Heart right ventricle (tissue), 16 donors: ENCODE data around the gene APLF. TPM values are rescaled to one million over a fixed set of nuclear protein-coding genes. Genes with fewer than 3 reads are reported as not detected.
"Not testable (repeated sequence)": the region's sequence is repeated elsewhere in the genome, so short reads cannot be mapped to it uniquely, and the experiment has no call there.

ENCODE experiments used
- ATAC-seq, 8 donors: fragments of 200-7000 bp; cut with Tn5 transposase; one replicate each; pipeline ENCODE4 v1.9.1; 2020; ENCODE audit warnings: mild to moderate bottlenecking in 8 of 8, moderate library complexity in 8 of 8, moderate number of reproducible peaks in 1 of 8
- DNase-seq, 2 donors: peaks; one replicate each; pipeline ENCODE4 v3.0.0-alpha.2; 2020
- H3K27ac ChIP-seq, 10 donors: fragments of 200-600 bp; sonication (generic) in 2 of 10; one replicate each; pipeline versions ENCODE4 v1.5.0 to v1.8.0; 2020 to 2022; ENCODE audit warnings: mild to moderate bottlenecking in 3 of 10
- H3K27me3 ChIP-seq, 7 donors: fragments of 200-600 bp; one replicate each; pipeline ENCODE4 v1.8.0; 2021 to 2022; ENCODE audit warnings: mild to moderate bottlenecking in 2 of 7
- H3K36me3 ChIP-seq, 9 donors: fragments of 200-600 bp; sonication (generic) in 1 of 9; one replicate each; pipeline versions ENCODE4 v1.5.0 to v1.8.0; 2020 to 2022; ENCODE audit warnings: mild to moderate bottlenecking in 2 of 9
- H3K4me1 ChIP-seq, 9 donors: fragments of 200-600 bp; sonication (generic) in 1 of 9; one replicate each; pipeline versions ENCODE4 v1.5.0 to v1.8.0; 2020 to 2022; ENCODE audit warnings: mild to moderate bottlenecking in 4 of 9
- H3K4me3 ChIP-seq, 10 donors: fragments of 200-600 bp; sonication (generic) in 2 of 10; one replicate each; pipeline versions ENCODE4 v1.5.0 to v1.8.0; 2020 to 2022; ENCODE audit warnings: mild to moderate bottlenecking in 7 of 10, moderate library complexity in 2 of 10
- H3K9me3 ChIP-seq, 11 donors: fragments of 200-600 bp in 10 of 11; sonication (generic) in 2 of 11; one replicate each; pipeline versions ENCODE4 v1.5.0 to v1.8.0; 2013 to 2022; ENCODE audit warnings: mild to moderate bottlenecking in 2 of 11, control low read depth in 1 of 11, moderate library complexity in 1 of 11
- CTCF ChIP-seq, 9 donors: fragments of 200-600 bp; sonication (generic) in 2 of 9; IDR thresholded peaks; one replicate each; pipeline versions ENCODE4 v1.5.0 to v1.8.0; 2021 to 2022; ENCODE audit warnings: antibody characterized with exemption in 9 of 9, mild to moderate bottlenecking in 5 of 9, moderate library complexity in 1 of 9
- WGBS, 2 donors: extraction: QIAGEN DNeasy Blood & Tissue Kit; methylation state at CpG; one replicate each; pipeline ENCODE4 v1.1.7; 2013; ENCODE audit warnings: inconsistent platforms in 1 of 2; 5-methylcytosine and 5-hydroxymethylcytosine counted together
- intact Hi-C, 10 donors: fragments of 100-400 bp; cut with DNase I; formaldehyde crosslinking; loops; one replicate each; pipeline versions ENCODE4 v1.11.1 to v1.14.2; 2022
- polyA plus RNA-seq, 2 donors: library from polyadenylated mRNA; stranded (reverse); fragments of 200-250 nt; gene quantifications; one replicate each; pipeline ENCODE4 v1.2.3, GENCODE V29; 2013
- total RNA-seq, 10 donors: library from RNA; stranded (reverse); fragmentation: NEBNext Ultra II Directional in 3 of 10; extraction: Animal tissue kit (Norgen Biotek cat#: 25700) in 3 of 10; gene quantifications; one replicate each; pipeline versions ENCODE4 v1.2.1 to v1.2.4, GENCODE V29; 2021 to 2023
- donor health status: Arrhythmogenic right ventricular cardiomyopathy.
- donor health status: ischemic (EF 13 %, LVEDD 7.1; RV severe dilation, severe dysfunction).
- donor health status: healthy with polysubstance abuse.
- donor health status: DM: no; HTN: yes; CAD: no.
- donor health status: DM: no; HTN: no; CAD: no.
- donor health status: ischemic (EF 25% LVEDD 6.9; RV normal size, moderate dysfunction).
- donor health status: ischemic (EF 25% LVEDD 5.7; RV mildly dilated, moderate dysfunction).
- donor health status: healthy.
- donor health status: DM: yes; HTN: yes; CAD: no.
- donor health status: Ischemic cardiomyopathy.
- donor health status: ischemic (EF 35%, LVEDD 5.7; RV mildly dilated, moderate dysfunction).
- donor health status: nonischemic (EF 11% LVEDD 7.7; RV severe dilation, severe dysfunction).
- donor health status: DM: yes; HTN: yes; CAD: no.
- donor health status: PGD.
- donor health status: ischemic (EF 29% LVEDD 5.4; RV normal size, mild dysfunction).
- donor health status: nonischemic (EF 23%, LVEDD 6.1; RV moderate dilation, normal function).

APLF gene
- total and polyA plus RNA-seq, 12 donors = 0.38 to 6.5 (median 4.9) TPM

GRCh38 chr2:68569604-68570003, 102.2 kb downstream of the APLF start:
- ATAC-seq (no peak), DNase-seq (no peak)
- Histone ChIP-seq H3K36me3 (no peaks in the 10 kb centered on the region), H3K9me3 (peaks cover 0 to 3% (median 0%) of the 10 kb centered on the region in 11 donors), H3K4me3 (no peak overlapping the region), H3K4me1 (no peaks in the 10 kb centered on the region), H3K27me3 (no peaks in the 10 kb centered on the region), H3K27ac (no peak overlapping the region)
- 95 to 97% methylated on average over 1 of the region's 1 CpG for WGBS, 2 donors
- TF ChIP-seq CTCF (IDR thresholded peaks at IDR 0.05) = no peak
- intact Hi-C loops = no loop called here

GRCh38 chr2:68570434-68570833, 103.0 kb downstream of the APLF start:
- 89 to 100% methylated on average over 3 to 4 of the region's 4 CpGs for WGBS, 2 donors
- H3K9me3 ChIP-seq, H3K27me3 ChIP-seq, H3K27ac ChIP-seq, H3K4me3 ChIP-seq, intact Hi-C loops, ATAC-seq, H3K36me3 ChIP-seq, DNase-seq, H3K4me1 ChIP-seq: not testable (repeated sequence)

GRCh38 chr2:68574202-68574791, 106.9 kb downstream of the APLF start:
- DNase-seq (no peak), ATAC-seq (no peak)
- Histone ChIP-seq H3K9me3 (peaks cover 0 to 3% (median 0%) of the 10 kb centered on the region in 11 donors), H3K27ac (no peak overlapping the region), H3K27me3 (no peaks in the 10 kb centered on the region), H3K4me1 (no peaks in the 10 kb centered on the region), H3K4me3 (no peak overlapping the region), H3K36me3 (peaks cover 0 to 17% (median 0%) of the 10 kb centered on the region in 9 donors)
- intact Hi-C loops = no loop called here
- no peak for TF ChIP-seq CTCF (IDR thresholded peaks at IDR 0.05)
- WGBS, 2 donors = 63 to 67% methylated on average over 2 of the region's 2 CpGs

GRCh38 chr2:68577183-68577582, 109.8 kb downstream of the APLF start:
- DNase-seq = no peak
- peak in 2 of 8 donors; percentile 19 to 53 for ATAC-seq
- H3K36me3 ChIP-seq = peaks cover 0 to 24% (median 0%) of the 10 kb centered on the region in 9 donors
- no peaks in the 10 kb centered on the region for H3K9me3 ChIP-seq
- H3K4me1 ChIP-seq = no peaks in the 10 kb centered on the region
- intact Hi-C loops = no loop called here
- H3K27ac ChIP-seq = no peak overlapping the region
- no peak for TF ChIP-seq CTCF (IDR thresholded peaks at IDR 0.05)
- H3K27me3 ChIP-seq = no peaks in the 10 kb centered on the region
- H3K4me3 ChIP-seq = no peak overlapping the region

- DNase-seq = no peak
- ATAC-seq = no peak
- TF ChIP-seq CTCF (IDR thresholded peaks at IDR 0.05) = no peak
- WGBS, 2 donors = 78 to 91% methylated on average over 3 of the region's 3 CpGs
- intact Hi-C loops = no loop called here
- no peaks in the 10 kb centered on the region for H3K4me1 ChIP-seq
- peaks cover 0 to 24% (median 0%) of the 10 kb centered on the region in 9 donors for H3K36me3 ChIP-seq
- H3K4me3 ChIP-seq = no peak overlapping the region
- no peaks in the 10 kb centered on the region for H3K9me3 ChIP-seq
- no peaks in the 10 kb centered on the region for H3K27me3 ChIP-seq
- H3K27ac ChIP-seq = no peak overlapping the region
Measured at GRCh38 chr2:68579689-68580088, 112.3 kb downstream of the APLF start.
